Breast epithelium (tissue), 4 donors: ENCODE data around the gene TMEM203. TPM values are rescaled to one million over a fixed set of nuclear protein-coding genes. Genes with fewer than 3 reads are reported as not detected.

Experiments
- DNase-seq, 2 donors: peaks; one replicate each; pipeline ENCODE4 v3.0.0-alpha.2; 2019; ENCODE audit warnings: low spot score in 2 of 2
- H3K27ac ChIP-seq, 2 donors: fragments of 200-600 bp; sonication (generic) in 1 of 2; one replicate each; pipeline ENCODE4 v1.5.1; 2016 to 2019; ENCODE audit warnings: mild to moderate bottlenecking in 1 of 2
- H3K27me3 ChIP-seq, 2 donors: fragments of 200-600 bp; sonication (generic) in 1 of 2; one replicate each; pipeline versions ENCODE4 v1.5.1 to v1.6.0; 2017 to 2019; ENCODE audit warnings: control low read depth in 1 of 2, mild to moderate bottlenecking in 1 of 2
- H3K36me3 ChIP-seq: fragments of 200-600 bp; one replicate; pipeline ENCODE4 v1.5.1; 2019
- H3K4me1 ChIP-seq, 2 donors: fragments of 200-600 bp; sonication (generic); one replicate each; pipeline ENCODE4 v1.5.1; 2016 to 2019; ENCODE audit warnings: control low read depth in 1 of 2
- H3K4me3 ChIP-seq, 3 donors: fragments of 200-600 bp; sonication (generic); 1 replicate in 2 of 3; 2 replicates in 1 of 3; pipeline ENCODE4 v1.5.1; 2016 to 2019; ENCODE audit warnings: mild to moderate bottlenecking in 3 of 3, moderate library complexity in 2 of 3
- H3K9me3 ChIP-seq, 2 donors: fragments of 200-600 bp; sonication (generic) in 1 of 2; one replicate each; pipeline ENCODE4 v1.5.1; 2016 to 2019; ENCODE audit warnings: control low read depth in 1 of 2
- POLR2A ChIP-seq: fragments of 450-650 bp; IDR thresholded peaks from one replicate; pipeline ENCODE4 v1.6.1; 2016; ENCODE audit warnings: antibody characterized with exemption, mild to moderate bottlenecking, moderate library complexity
- POLR2AphosphoS5 ChIP-seq, 3 donors: sonication (generic); formaldehyde crosslinking; IDR thresholded peaks; one replicate each; pipeline ENCODE4 v1.6.1; 2017; ENCODE audit warnings: antibody characterized with exemption in 3 of 3
- intact Hi-C: fragments of 100-400 bp; cut with DNase I; formaldehyde crosslinking; loops from one replicate; pipeline ENCODE4 v1.15.1; 2023; ENCODE audit warnings: low total_unique reads
- total RNA-seq, 3 donors: library from RNA; depleted of rRNA; stranded (reverse); fragments of >200 nt; gene quantifications; one replicate each; pipeline ENCODE4 v1.1.0, GENCODE V29; 2016
- TF ChIP-seq, protein P1 (sequence below), 3 donors: fragments of 450-650 bp; IDR thresholded peaks; one replicate each; pipeline ENCODE4 v1.5.1; 2016 to 2017; ENCODE audit warnings: antibody characterized with exemption in 3 of 3, mild to moderate bottlenecking in 3 of 3, moderate library complexity in 3 of 3

TMEM203 gene
- total RNA-seq, 3 donors from 2014 or later, result 26.5 to 36.6 (median 26.6) TPM

DNA sequence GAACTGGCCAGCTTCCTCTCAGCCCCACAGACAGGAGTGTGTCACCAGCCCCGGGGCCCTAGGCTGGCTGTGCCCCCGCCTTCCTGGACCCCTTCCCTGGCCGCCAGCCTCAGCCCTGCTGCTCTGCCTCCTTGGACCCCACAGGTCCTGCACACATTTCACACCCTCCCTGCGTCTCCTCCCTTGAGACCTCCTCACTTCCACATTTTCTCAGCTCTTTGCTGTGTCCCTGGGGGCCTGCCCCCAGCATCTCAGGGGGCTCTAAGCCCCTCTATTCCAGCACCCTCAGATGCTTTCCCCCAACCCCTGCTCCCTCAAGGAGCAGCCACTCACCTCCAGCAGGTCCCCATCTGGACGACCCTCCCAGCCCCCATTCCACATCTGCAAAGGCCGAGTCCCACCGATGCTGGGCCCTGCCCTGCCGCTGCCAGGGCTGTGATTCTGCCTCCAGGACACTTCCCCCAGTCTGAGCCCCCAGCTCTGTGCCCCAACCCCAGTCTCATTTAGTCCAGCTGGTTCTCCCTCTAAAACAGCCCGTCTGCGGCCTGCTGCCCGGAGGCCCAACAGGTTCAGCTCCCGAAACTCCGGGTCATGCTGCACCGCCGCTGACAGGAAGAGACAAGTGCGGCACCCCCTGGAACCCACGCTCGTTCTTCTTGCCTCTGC lies 29.4 kb upstream of the TMEM203 start:
- Histone ChIP-seq H3K9me3 (no peaks in the 10 kb centered on the region), H3K27me3 (peaks cover 25 to 61% of the 10 kb centered on the region in 2 donors), H3K36me3 (no peaks in the 10 kb centered on the region), H3K27ac (no peak overlapping the region), H3K4me3 (no peak overlapping the region), H3K4me1 (peaks cover 0 to 21% of the 10 kb centered on the region in 2 donors)
- DNase-seq, result no peak
- TF ChIP-seq, protein P1, sequence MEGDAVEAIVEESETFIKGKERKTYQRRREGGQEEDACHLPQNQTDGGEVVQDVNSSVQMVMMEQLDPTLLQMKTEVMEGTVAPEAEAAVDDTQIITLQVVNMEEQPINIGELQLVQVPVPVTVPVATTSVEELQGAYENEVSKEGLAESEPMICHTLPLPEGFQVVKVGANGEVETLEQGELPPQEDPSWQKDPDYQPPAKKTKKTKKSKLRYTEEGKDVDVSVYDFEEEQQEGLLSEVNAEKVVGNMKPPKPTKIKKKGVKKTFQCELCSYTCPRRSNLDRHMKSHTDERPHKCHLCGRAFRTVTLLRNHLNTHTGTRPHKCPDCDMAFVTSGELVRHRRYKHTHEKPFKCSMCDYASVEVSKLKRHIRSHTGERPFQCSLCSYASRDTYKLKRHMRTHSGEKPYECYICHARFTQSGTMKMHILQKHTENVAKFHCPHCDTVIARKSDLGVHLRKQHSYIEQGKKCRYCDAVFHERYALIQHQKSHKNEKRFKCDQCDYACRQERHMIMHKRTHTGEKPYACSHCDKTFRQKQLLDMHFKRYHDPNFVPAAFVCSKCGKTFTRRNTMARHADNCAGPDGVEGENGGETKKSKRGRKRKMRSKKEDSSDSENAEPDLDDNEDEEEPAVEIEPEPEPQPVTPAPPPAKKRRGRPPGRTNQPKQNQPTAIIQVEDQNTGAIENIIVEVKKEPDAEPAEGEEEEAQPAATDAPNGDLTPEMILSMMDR (IDR thresholded peaks at IDR 0.05), result no peak
- no peak for TF ChIP-seq POLR2AphosphoS5 (IDR thresholded peaks at IDR 0.05)
- TF ChIP-seq POLR2A, result no peak
- intact Hi-C loops, result loop anchor here (10.0 kb wide), 1 partner anchor 120 kb away; the partner anchor contains the start of gene DPP7

DNA sequence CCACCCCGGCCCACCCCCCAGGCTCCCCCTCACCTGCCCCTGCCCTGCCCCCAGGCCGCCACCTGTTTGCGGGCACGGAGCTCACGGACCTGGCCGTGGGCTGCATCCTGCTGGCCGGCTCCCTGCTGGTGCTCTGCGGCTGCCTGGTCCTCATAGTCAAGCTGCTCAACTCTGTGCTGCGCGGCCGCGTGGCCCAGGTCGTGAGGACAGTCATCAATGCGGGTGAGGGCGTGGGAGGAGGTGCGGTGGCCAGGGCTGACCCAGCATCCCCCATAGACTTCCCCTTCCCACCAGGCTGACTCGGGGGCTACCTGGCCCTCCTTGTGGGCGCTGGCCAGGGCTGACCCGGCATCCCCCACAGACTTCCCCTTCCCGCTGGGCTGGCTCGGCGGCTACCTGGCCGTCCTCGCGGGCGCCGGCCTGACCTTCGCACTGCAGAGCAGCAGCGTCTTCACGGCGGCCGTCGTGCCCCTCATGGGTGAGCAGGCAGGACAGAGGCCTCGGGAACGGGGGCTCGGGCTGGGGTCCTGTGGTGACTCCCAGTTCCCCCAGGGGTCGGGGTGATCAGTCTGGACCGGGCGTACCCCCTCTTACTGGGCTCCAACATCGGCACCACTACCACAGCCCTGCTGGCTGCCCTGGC lies 28.7 kb upstream of the TMEM203 start:
- Histone ChIP-seq H3K27ac (no peak overlapping the region), H3K4me1 (peaks cover 0 to 21% of the 10 kb centered on the region in 2 donors), H3K4me3 (no peak overlapping the region), H3K27me3 (peaks cover 27 to 68% of the 10 kb centered on the region in 2 donors), H3K36me3 (no peaks in the 10 kb centered on the region), H3K9me3 (no peaks in the 10 kb centered on the region)
- no peak for DNase-seq
- TF ChIP-seq POLR2AphosphoS5 (IDR thresholded peaks at IDR 0.05), result no peak
- TF ChIP-seq, protein P1 (IDR thresholded peaks at IDR 0.05), result no peak
- no peak for TF ChIP-seq POLR2A
- intact Hi-C loops, result loop anchor here (10.0 kb wide), 1 partner anchor 119 kb away; the partner anchor contains the start of gene DPP7

DNA sequence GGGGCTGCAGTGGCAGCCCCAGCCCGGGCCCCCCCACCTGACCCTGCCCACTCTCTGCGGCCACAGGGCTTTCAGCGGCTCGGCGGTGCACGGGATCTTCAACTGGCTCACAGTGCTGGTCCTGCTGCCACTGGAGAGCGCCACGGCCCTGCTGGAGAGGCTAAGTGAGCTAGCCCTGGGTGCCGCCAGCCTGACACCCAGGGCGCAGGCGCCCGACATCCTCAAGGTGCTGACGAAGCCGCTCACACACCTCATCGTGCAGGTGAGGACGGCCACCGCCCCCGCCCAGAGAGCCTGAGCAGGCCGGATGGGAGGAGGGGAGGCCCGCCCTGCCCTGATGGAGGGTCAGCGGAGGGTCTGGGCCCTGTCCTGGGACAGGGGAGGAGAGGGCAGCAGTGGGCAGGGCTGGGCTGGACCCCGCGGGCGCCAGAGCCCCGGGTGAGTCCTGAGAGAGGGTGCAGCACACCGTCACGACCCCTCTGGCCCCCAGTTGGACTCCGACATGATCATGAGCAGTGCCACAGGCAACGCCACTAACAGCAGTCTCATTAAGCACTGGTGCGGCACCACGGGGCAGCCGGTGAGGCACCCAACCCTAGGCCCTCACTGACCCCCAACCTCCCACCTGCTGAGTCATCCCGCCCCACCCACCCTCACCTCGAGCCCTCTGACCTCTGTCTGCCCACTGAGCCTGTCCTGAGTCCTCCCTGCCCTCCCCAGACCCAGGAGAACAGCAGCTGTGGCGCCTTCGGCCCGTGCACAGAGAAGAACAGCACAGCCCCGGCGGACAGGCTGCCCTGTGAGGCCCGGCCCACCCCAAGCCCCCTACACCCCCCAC lies 27.9 kb upstream of the TMEM203 start:
- intact Hi-C loops, result loop anchor here (10.0 kb wide), 1 partner anchor 119 kb away; the partner anchor contains the start of gene DPP7
- H3K4me3 ChIP-seq, result no peak overlapping the region
- DNase-seq, result no peak
- no peaks in the 10 kb centered on the region for H3K9me3 ChIP-seq
- H3K36me3 ChIP-seq, result no peaks in the 10 kb centered on the region
- H3K27ac ChIP-seq, result no peak overlapping the region
- peaks cover 0 to 21% of the 10 kb centered on the region in 2 donors for H3K4me1 ChIP-seq
- peaks cover 27 to 76% of the 10 kb centered on the region in 2 donors for H3K27me3 ChIP-seq
- TF ChIP-seq POLR2A (no peak), POLR2AphosphoS5 (IDR thresholded peaks at IDR 0.05) (no peak)
- TF ChIP-seq, protein P1 (IDR thresholded peaks at IDR 0.05), result no peak

DNA sequence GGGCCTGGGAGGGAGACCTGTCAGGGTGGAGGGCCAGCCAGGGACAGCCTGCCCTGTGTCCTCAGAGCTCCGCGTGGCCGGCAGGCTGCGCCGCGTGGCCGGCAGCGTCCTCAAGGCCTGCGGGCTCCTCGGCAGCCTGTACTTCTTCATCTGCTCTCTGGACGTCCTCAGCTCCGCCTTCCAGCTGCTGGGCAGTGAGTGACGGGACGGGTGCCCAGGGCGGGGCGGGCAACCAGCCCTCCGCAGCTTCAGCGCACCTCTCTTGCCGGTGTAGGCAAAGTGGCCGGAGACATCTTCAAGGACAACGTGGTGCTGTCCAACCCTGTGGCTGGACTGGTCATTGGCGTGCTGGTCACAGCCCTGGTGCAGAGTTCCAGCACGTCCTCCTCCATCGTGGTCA lies 27.1 kb upstream of the TMEM203 start:
- no peak for TF ChIP-seq POLR2A
- TF ChIP-seq, protein P1 (IDR thresholded peaks at IDR 0.05), result no peak
- no peak for TF ChIP-seq POLR2AphosphoS5 (IDR thresholded peaks at IDR 0.05)
- intact Hi-C loops, result loop anchor here (10.0 kb wide), 1 partner anchor 118 kb away; the partner anchor contains the start of gene DPP7
- Histone ChIP-seq H3K4me3 (no peak overlapping the region), H3K4me1 (peaks cover 0 to 14% of the 10 kb centered on the region in 2 donors), H3K9me3 (no peaks in the 10 kb centered on the region), H3K27me3 (peaks cover 27 to 80% of the 10 kb centered on the region in 2 donors), H3K27ac (no peak overlapping the region), H3K36me3 (no peaks in the 10 kb centered on the region)
- DNase-seq, result no peak
